ENCODE data around the gene N4BP2L2.
"Not testable (repeated sequence)": the region's sequence is repeated elsewhere in the genome, so short reads cannot be mapped to it uniquely, and the experiment has no call there.

The N4BP2L2 gene

GRCh38 chr13:32538621-32539246, at the start of gene N4BP2L2:
Gene N4BP2L2 (minus strand): TSS chr13:32538795. CDS start chr13:32537027, 1,768 bp downstream.
- peak; percentile 91 for DNase-seq (ENCODE audit: low spot score)

GRCh38 chr13:32587811-32588170, 49.2 kb upstream of the N4BP2L2 start:
- DNase-seq (ENCODE audit: low spot score): no peak

DNA sequence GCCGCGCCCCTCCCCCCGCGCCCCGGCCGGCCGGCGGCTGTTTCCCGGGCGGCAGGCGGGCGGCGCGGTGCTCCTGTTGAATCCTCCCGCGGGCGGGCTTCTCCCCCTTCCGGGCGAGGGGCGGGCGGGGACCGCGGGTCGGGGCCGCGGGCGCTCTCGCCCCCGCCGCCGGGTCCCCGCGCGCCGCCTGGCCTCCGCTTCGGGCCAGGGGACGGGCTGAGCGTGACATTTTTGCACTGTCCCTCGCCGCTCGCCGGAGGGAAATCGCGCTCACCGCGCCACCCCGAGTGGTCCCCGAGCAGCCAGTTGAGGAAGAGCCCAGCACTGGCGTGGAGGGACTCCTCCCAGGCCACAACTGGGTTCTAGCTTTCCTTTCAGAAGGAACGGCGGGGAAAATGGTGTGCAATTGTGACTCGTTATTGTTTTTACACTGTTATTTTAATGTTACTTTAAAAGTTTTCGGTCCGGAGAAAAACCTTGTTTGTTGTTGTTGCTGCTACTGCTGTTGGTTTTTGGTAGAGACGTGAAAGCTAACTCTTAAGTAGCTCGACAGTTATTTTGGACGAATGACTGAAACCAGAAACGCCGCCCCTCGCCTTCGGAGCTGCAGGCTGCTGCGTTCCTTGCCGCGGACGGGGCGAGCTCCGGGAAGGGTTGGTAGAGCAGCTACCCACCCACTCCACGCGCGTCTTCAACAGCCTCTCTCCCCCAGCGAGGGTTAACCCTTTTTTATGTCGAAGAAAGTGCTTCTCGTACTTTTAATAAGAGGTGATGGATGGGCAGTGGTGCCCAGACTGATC, 48.6 kb upstream of the N4BP2L2 start:
- peak; percentile 78 for DNase-seq (ENCODE audit: low spot score)

DNA sequence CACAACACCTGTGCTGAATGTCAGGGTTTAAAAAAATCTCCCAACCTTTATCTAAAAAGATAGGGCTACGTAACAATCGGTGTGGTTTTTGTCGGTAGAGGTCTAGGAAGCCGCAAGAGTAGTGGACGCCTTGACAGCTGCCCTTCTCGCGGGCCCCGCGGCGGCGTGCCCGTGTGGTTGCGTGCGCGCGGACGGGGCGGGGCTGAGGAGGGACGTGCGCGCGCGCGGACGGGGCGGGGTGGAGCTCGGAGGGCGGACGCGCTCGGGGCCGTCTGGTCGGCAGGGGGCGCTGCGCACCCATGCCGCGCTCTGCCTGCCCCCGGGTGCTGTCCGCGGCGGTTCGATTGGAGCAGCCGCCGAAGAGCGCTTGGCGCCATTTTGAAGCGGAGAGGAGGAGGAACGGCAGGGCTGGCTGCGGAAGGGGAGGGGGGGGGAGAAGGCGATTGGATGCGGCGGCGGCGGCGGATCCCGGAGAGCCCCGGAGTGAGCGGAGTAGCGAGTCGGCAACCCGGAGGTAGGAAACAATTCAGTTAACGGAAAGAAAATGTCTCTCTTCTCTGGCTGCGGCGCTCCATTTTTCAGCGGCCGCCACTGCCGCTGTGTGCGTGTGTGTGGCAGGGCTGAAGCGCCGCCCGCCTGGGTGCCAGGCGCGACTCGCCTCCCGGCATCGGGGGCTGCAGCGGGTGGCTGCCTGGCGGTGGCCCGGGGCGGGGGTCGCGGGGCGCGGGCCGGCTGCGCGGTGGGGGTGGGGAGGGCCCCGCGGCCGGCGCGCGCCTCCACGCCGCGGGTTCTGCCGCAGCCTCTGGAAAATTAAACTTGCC, 47.7 kb upstream of the N4BP2L2 start, which contains the start of gene PDS5B:
PDS5B (plus strand) TSS at position 373 of the 821 bp plus-strand sequence. CDS start 62,321 bp downstream, outside the sequence.
- DNase-seq (ENCODE audit: low spot score): peak; percentile 98

- DNase-seq (ENCODE audit: low spot score): peak; percentile 22
These were observed 47.0 kb upstream of the N4BP2L2 start for GRCh38 chr13:32585550-32586079.

GRCh38 chr13:32582991-32583390, 44.4 kb upstream of the N4BP2L2 start:
- DNase-seq (ENCODE audit: low spot score): no peak

DNA sequence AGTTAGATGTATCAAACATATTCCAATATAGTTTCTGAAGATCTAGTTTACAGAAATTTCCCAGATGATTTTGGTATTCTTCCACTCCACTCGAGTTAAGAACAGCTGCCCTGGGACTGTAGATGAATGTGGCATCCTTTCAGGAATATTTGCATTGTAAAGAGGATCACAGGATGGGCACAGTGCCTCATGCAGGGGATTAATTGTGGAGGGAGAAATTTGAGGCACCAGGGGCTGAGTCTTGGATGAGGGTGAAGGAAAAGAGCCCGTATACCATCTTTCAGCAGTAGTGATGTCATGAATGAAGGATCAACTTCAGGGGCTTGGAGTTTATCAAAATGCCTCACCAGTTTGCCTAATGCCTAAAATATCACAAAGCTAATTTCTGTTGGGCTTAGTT, 43.7 kb upstream of the N4BP2L2 start:
- DNase-seq (ENCODE audit: low spot score): no peak

DNA sequence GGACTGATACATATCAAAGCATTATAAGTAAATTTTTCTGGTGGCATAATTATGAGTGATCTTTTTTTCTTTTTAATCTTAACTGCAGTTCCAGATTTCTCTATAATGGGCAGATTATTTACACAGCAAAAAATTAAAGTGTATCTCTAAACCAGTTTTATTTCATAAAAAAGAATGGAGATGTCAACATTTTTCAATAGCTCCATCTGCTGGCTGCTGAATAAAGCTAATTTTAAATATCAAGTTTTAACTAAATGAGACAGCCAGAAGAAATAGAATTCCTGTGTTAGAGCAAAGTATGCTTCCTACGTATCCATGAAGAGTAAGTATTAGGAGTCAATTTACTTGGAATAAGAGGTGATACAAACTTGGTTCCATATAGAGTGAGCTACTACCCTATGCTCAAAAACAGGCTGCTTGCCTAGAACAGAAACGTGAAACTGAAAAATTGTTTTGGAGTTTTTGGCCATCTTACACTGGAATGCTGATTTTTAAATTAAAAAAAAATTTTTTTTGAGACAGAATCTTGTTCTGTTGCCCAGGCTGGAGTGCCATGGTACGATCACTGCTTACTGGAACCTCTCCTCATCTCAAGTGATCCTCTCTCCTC, 42.7 kb upstream of the N4BP2L2 start:
- DNase-seq (ENCODE audit: low spot score): peak; percentile 28

DNA sequence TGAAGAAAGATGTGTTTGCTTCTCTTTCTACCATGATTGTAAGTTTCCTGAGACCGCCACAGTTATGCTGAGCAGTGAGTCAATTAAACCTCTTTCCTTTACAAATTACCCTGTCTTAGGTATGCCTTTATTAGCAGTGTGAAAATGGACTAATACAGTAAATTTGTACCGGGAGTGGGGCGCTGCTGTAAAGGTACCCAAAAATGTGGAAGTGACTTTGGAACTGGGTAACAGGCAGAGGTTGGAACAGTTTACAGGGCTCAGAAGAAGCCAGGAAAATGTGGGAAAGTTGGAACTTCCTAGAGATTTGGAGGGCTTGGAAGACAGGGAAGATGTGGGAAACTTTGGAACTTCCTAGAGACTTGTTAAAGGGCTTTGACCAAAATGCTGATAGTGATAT, 38.4 kb upstream of the N4BP2L2 start:
- DNase-seq (ENCODE audit: low spot score): no peak

DNA sequence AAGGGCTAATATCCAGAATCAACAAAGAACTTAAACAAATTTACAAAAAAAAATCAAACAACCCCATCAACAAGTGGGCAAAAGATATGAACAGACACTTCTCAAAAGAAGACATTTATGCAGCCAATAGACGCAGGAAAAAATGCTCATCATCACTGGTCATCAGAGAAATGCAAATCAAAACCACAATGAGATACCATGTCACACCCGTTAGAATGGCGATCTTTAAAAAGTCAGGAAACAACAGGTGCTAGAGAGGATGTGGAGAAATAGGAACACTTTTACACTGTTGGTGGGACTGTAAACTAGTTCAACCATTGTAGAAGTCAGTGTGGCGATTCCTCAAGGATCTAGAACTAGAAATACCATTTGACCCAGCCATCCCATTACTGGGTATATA, 37.1 kb upstream of the N4BP2L2 start:
- DNase-seq (ENCODE audit: low spot score): not testable (repeated sequence)

- not testable (repeated sequence) for DNase-seq (ENCODE audit: low spot score)
These were observed 22.2 kb upstream of the N4BP2L2 start for GRCh38 chr13:32560842-32561241.

DNA sequence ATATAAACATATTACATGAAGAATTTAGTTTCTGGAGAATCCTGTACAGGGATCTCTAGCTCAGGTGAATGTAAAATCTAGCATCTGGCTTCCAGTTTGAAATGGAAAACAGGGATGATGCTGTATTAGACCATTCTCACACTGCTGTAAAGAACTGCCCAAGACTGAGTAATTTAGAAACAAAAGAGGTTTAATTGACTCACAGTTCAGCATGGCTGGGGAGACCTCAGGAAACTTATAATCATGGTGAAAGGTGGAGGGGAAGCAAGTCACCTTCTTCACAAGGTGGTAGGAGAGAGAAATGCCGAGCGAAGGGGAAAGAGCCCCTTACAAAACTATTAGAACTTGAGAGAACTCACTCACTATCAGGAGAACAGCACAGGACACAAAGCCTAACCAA, 17.0 kb upstream of the N4BP2L2 start:
- no peak for DNase-seq (ENCODE audit: low spot score)

- DNase-seq (ENCODE audit: low spot score): no peak
These were observed 15.1 kb upstream of the N4BP2L2 start for GRCh38 chr13:32553720-32554119.

DNA sequence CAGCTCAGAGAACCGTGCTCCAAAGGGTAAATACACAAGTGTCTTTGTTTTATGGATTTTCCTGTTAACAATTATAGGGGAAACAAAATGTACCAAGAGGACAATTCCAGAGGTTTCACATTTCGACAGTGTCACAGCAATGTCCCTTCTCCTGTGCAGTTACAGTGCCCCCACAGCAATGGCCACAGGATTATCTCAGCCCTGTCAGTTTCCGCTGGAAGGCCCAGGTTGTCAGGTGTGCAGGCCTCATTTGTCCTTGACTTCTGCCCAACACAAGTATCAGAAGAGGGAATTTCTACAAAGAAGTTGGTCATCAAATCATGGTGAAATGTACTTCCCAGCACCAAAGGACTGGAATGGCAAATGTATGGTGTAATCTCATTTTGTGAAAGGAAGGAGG, 11.2 kb upstream of the N4BP2L2 start:
- no peak for DNase-seq (ENCODE audit: low spot score)

DNA sequence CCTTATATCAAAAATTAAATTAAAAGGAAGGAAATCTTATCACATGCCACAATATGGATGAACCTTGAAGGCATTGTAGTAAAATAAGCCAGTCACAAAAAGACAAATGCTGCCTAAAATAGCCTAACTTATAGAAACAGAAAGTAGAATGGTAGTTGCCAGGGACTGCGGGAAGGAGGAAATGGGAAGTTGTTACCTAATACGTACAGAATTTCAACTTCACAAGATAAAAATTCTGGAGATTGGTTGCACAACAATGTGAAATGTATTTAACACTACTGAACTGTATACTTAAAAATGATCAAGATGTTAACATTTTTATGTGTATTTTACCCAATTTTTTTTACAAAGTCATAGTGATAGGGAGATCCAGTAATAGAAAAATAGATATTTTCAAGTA, 10.2 kb upstream of the N4BP2L2 start:
- DNase-seq (ENCODE audit: low spot score): no peak

DNA sequence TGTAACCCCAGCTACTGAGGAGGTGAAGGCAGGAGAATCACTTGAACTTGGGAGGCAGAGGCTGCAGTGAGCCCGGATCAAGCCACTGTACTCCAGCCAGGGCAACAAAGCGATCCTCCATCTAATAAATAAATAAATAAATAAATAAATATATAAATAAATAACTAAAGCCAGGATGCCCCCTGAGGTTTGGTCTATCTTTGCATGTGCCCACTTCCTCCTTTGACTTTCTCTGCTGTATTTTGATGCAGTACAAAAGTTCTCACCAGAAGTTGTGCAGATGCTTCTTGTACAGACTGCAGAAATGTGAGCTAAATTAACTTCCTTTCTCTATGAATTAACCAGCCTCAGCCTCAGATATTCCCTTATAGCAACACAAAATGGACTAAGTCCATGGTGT, 6.5 kb upstream of the N4BP2L2 start:
- DNase-seq (ENCODE audit: low spot score): no peak

- DNase-seq (ENCODE audit: low spot score): no peak
These were observed 3.6 kb upstream of the N4BP2L2 start for GRCh38 chr13:32542221-32542620.

GRCh38 chr13:32538143-32538620, 413 bp downstream of the N4BP2L2 start:
- DNase-seq (ENCODE audit: low spot score): peak; percentile 30

- DNase-seq (ENCODE audit: low spot score): no peak
These were observed 934 bp downstream of the N4BP2L2 start for GRCh38 chr13:32537580-32538142.

- no peak for DNase-seq (ENCODE audit: low spot score)
These were observed 2.8 kb downstream of the N4BP2L2 start for GRCh38 chr13:32535748-32536147.

DNA sequence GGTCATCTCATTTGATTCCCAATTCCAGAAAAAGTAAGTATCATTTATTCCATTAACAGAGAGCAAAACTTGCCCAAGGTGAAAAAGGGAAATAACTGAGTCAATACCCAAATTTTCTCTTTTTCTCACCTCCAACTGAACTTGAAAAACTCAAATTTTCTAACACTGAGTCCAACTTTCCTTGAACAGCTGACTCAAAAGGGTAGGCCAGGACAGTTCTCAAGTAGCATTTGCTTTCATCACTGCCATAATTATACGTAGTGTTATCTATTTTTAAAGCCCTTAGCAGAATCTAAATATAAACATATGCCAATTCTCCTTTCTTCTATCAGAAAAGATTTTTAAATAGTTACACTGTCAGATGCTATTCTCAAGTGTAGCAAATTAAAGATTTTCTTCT, 3.5 kb downstream of the N4BP2L2 start:
- no peak for DNase-seq (ENCODE audit: low spot score)

Data from GM03348 (cell line).